Fibroblast of skin of back (primary cell): ENCODE data around the gene OR2AT4.
"Not testable (repeated sequence)": the region's sequence is repeated elsewhere in the genome, so short reads cannot be mapped to it uniquely, and the experiment has no call there.

Source experiments
- DNase-seq: peaks from one replicate; pipeline ENCODE4 v3.0.0-alpha.2; 2013

Gene OR2AT4

DNA sequence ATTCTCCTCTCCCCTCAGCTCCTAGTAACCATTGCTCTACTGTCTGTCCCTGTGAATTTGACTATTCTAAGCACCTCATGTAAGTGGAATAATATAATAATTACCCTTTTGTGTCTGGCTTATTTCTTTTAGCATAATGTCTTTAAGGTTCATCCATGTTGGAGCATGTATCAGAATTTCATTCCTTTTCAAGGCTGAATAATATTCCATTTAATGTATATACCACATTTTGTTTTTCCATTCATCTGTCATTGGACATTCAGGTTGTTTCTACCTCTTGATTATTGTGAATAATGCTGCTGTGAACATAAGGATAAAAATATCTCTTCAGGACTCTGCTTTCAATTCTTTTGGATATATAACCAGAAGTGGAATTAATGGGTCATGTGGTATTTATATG lies 28.1 kb downstream of the OR2AT4 start:
- DNase-seq: no peak

DNA sequence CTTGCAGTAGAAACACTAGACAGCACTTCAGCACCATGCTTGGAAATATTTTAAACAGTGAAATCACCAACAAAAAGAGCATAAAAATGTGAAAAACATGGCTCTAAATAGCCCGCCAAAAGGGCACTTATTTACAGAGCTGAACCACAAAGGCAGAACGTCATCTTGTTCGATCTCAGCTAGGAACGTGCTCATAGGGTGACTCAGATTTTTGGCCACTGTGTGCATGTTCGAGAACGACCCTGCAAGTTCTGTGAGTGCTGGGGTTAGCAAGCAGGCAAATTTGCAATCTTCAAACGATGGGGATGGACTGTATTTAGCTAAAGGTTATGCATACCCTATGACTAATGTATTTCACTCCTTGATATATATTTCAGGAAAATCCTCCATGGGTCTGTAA lies 30.6 kb downstream of the OR2AT4 start:
- no peak for DNase-seq

DNA sequence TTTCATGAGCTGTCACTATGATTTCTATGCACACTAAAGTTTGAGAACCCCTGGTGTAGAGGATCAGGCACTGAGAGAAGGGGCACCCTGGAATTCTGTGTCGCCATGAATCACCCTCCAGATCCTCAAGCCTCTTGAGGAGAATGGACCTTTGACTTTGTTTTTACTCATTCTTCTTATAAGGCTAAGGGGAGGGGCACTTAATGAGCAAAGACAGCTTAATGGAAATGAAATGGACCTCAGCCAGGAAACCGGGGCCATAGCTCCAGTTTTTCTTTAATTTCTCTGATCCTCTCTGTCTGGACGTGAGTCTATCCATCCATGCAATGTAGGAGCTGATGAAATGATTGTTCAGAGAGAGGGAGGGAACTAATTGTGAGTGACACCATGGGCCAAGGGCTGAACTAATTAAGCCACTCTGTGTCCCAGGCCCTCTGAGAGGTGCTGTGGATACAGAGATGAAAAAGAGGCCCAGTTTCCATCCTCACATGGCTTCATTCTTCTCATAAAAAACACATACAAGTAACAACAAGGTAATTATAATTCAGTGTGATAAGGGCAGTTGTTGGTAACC lies 32.8 kb downstream of the OR2AT4 start:
- no peak for DNase-seq

DNA sequence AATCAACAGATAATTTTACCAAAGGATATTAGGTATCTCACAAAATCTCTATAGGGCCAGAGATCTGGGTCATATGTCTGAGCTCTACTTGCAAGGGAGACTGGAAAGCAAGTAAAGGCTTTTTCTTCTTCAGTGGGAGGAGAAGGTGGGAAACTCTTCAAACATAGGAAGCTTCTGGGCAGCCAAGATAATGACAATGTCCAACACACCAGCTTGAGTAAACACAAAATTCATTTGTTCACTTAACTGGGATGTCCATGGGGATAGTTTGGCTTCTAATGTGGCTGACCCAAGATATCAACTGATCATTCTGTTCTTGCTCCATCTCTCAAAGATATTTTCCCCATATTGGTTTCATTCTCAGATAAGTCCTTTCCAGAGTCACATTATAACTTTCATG lies 37.4 kb downstream of the OR2AT4 start:
- DNase-seq: no peak

DNA sequence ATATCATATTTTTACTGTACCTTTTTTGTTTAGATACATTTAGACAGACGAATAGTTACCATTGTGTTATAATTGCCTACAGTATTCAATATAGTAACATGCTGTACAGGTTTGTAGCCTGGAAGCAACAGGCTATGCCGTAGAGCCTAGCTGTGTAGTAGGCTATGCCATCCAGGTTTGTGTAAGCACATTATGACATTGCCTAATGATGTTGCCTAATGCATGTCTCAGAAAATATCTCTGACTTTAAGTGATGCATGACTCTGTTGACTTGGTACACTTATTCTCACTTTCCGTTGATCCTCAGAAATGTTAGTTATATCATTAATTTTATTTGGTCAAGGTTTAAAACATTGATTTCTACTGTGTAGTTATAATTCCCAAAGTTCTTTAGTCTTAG lies 39.9 kb downstream of the OR2AT4 start:
- DNase-seq: no peak

DNA sequence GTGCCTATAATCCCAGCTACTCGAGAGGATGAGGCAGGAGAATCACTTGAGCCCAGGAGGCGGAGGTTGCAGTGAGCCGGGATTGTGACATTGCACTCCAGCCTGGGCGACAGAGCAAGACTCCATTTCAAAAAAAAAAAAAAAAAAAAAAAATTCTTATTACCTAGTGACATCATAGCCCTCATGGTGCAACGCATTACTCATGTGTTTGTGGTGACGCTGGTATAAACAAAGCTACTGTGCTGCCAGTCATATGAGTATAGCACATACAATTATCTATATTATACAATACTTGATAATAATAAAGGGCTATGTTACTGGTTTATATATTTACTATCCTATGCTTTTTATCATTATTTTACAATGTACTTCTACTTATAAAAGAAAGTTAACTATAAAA lies 41.2 kb downstream of the OR2AT4 start:
- no peak for DNase-seq

DNA sequence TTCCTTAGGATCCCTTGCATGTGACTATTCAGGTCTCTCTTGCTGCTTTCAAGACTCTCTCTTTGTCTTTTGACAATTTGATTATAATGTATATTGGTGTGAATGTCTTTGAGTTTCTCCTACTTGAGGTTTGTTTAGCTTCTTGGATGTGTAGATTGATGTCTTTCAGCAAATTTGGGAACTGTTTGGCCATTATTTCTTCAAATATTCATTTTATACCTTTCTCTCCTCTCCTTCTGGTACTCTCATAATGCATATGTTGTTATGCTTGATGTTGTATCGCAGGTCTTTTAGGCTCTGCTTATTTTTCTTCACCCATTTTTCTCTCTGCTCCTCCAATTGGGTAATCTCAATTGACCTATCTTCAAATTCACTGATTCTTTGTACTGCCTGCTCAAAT lies 44.2 kb downstream of the OR2AT4 start:
- no peak for DNase-seq

DNA sequence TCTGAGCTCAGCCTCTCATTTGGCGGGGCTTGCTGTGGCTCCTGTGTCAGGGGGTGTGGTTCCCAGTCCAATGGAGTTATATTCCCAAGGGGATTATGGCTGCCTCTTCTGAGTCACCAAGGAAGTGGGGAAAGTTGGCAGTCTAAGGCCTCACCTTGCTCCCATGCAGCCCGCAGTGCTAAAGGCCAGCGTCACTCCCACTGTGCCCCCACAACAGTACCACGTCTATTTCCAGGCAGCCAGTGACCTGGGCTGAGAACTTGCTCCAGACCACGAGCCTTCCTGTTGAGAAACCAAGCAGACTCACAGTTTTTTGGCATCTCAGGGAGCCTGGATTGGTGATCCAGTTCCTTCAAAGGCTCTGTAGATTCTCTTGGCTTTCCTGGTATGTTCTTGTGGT lies 45.6 kb downstream of the OR2AT4 start:
- no peak for DNase-seq

DNA sequence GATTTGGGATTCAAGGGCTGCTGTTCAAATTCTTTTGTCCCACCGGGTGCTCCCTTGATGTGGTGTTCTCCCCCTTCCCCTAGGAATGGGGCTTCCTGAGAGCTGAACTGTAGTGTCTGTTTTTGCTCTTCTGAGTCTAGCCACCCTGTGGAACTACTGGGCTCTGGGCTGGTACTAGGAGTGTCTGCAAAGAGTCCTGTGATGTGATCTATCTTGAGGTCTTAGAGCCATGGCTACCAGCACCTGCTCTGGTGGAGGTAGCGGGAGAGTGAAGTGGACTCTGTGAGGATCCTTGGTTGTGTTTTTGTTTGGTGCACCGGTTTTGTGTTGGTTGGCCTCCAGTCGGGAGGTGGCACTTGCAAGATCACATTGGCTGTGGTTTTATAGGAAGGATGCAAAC lies 46.2 kb downstream of the OR2AT4 start:
- no peak for DNase-seq

DNA sequence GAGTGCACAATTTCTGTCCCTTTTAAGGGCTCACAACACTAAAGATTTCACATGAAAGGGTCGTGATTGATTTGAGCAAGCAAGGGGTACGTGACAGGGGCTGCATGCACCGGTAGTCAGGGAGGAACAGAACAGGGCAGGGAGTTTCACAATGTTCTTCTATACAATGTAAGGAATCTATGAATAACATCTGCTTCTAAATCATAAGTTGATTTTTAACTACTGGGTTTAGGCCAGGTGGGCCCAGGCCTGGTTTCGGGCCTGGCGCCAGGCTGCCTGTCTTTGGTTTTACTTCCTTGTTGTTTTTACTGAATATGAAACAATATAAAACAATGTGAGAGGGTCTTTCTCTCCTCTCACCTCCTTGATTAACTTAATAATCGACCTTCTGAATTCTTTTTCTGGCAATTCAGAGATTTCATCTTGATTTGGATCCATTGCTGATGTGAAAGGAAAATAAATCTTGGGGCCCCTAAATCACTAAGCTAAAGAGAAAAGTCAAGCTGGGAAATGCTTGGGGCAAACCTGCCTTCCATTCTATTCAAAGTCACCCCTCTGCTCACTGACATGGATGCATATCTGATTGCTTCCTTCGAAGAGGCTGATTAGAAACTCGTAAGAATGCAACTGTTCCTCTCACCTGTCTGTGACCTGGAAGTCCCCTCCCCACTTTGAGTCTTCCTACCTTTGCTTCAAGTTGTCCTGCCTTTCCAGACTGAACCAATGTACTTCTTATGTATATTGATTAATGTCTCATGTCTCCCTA lies 47.0 kb downstream of the OR2AT4 start:
- DNase-seq: not testable (repeated sequence)

DNA sequence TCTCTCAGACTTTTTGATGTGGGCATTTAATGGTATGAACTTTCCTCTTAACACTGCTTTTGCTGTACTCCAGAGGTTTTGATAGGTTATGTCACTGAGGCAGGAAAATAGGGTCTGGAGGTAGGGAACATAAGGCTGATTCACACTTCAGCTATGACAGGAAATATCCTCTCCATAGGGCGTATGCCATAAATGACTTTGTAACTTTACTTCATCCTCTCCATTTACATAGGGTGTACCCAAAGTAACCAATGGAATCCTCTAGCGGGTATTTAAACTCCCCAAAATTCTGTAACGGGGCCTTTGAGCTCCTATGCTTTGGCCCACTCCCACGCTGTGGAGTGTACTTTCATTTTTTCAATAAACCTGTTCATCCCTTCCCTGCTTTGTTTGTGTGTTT lies 49.5 kb downstream of the OR2AT4 start:
- no peak for DNase-seq

DNA sequence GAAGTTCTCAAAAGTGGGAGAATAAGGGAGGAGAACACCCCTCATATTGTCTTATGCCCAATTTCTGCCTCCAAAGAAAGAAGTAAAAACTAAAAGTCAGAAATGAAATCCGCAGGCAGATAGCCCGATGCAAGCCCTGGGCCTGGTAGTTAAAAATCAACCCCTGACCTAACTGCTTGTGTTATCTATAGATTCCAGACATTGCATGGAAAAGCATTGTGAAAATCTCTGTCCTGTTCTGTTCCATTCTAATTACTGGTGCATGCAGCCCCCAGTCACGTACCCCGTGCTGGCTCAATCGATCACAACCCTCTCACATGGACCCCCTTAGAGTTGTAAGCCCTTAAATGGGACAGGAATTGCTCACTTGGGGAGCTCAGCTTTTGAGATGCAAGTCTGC lies 50.0 kb downstream of the OR2AT4 start:
- not testable (repeated sequence) for DNase-seq

DNA sequence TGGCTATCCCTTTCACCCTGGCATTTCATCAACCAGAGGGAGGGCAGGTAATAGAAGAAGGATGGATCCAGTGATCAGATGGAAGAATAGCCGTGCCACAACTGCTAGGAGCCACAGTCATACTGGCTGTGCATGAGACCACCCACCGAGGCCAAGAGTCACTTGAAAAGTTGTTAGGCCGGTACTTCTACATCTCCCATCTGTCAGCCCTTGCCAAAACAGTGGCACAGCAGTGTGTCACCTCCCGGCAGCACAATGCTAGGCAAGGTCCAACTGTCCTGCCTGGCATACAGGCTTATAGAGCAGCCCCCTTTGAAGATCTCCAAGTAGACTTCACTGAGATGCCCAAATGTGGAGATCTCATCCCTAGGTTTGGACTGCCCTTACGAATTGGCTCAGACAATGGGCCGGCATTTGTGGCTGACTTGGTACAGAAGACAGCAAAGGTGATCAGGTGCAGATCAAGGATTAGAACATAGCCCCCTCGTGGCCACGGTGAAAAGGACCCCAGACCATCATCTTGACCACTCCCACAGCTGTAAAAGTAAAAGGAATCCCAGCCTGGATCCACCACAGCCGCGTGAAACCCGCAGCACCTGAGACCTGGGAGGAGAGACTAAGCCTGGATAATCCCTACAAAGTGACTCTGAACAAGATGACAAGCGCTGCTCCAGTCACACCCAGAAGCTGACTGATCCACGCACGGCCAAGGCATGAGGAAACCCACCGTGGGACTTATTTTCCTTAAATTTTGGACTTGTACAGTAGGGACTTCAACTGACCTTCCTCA lies 52.1 kb downstream of the OR2AT4 start:
- DNase-seq: not testable (repeated sequence)

DNA sequence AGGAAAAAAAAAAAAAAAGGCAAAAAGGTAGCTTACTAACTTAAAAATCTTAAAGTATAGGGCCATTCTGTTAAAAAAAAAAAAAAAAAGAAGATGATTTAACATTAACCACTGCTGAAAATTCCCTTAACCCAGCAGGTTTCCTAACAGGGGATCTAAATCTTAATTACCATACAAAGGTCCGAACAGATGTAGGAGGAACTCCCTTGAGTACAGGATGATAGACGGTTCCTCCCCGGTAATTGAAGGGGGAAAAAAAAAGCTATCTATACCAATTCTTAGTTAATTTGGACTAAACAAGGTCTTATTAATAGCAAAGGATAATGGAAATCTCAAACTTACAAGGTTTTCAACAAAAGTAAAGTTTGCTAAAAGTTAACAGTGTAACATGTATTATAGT lies 54.9 kb downstream of the OR2AT4 start:
- not testable (repeated sequence) for DNase-seq

DNA sequence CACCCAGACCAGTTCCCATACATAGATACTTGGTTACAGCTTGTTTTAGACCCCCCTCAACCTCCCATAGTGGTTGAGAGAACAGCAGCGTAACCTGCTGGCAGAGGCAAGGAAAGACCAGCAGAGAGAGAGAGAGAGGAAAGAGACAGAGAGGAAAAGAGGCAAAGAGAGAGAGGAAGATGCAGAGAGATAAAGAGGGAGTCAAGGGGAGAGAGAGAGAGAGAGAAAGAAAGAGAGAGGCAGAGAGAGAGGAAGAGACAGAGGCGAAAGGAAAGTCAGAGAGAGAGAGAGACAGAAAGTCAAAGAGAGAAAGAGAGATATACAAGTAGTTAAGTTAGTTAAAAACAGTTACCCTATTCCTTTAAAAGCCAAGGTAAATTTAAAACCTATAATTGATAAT lies 55.4 kb downstream of the OR2AT4 start:
- no peak for DNase-seq

DNA sequence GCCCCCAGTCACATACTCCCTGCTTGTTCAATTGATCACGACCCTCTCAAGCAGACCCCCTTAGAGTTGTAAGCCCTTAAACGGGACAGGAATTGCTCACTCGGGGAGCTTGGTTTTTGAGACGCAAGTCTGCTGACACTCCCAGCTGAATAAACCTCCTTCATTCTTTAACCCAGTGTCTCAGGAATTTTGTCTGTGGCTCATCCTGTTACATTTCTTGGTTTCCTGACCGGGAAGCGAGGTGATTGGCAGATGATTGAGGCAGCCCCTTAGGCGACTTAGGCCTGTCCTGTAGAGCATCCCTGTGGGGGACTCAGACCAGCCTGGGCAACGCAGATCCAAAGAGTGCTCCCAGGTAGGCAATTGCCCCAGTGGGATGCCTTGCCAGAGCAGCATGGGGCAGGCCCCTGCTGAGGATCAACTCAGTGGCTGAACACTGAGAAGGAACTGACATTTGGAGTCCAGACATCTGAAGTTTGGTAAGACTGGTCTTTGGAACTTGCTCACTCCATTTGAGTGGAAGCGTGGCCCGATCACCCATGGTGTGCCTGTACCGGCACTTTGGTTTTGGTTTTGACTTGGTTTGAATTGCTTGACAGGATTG lies 56.4 kb downstream of the OR2AT4 start:
- no peak for DNase-seq

DNA sequence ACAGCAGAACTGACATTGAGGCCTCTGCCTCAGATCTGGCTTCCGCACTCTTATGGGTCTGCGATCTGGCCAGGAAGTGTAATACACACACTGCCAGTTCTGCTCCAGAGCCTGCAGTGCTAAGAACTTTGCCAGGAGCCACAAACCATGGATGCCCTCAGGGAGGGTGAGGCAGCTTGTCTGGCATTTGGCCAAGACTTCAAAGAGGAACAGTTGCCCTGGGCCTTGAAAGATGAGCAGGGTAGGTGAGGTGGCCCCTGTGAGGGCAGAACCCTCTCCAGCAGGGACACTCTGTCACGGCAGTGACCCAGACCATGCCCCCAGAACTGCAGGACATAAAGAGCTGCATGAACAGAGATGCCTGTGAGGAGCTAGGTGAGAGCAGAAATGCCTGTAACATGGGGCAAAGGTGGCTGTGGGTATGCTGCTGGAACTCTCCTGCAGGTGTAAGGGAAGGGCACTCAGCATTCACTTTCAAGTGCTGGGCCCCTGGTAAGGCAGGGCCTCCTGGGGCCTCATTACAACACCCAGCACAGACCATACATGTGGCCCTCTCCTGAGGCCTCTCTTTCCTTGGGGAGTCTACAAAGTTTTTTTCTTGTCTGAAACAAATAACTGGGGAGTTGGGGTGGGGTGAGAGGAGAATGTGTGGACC lies 60.6 kb downstream of the OR2AT4 start:
- DNase-seq: no peak

DNA sequence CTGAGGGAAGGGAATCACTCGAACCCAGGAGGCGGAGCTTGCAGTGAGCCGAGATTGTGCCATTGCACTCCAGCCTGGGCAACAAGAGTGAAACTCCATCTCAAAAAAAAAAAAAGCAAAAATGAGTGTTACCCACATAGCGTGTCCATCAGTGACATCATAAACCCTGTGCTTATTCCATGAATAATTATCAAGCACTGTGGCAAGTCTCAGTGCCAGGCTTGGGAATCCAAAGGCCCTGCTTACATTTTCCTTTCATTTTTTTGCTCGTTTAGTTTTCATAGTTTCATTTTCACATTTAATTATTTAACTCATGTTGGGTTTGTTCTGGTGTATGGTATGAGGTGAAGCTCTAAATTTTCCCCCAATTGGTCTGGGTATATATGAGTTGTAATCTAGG lies 61.4 kb downstream of the OR2AT4 start:
- no peak for DNase-seq

DNA sequence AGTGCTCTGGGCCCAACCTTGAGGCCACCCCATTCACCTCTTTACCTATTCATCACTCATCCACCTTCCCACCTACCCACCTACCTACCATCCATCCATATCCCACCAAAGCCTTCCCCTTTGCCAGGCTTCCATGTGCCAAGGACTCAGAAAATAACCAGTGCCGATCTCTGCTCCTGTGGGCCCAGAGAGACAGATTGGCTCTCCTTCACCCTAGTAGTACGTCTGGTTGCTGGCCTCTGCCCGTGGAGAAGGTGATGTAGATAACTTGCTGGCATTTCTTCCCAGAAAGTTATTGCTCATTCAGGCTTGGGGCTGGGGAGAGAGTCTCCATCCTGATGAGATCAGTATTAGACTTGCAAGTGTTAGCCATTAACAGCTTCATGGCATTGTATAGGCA lies 62.8 kb downstream of the OR2AT4 start:
- no peak for DNase-seq

DNA sequence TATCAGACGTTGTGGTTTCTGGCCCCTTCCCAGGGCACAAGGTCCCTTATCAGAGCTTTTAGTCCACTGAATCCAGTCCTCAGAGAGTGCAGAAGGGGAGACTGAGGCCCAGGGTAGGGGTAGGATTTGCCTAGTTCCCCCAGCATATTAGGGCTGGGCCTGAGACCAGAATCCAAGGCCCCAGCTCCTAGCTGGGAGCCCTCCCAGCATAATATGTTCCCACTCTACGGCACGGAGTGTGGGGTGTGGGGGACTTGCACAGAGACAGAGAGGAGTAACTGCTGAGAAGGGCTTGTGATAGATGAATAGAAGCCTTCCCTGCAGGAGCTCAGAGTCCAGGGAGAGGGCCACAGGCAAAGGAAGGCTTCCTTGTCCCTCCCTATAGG lies 64.1 kb downstream of the OR2AT4 start:
- DNase-seq: no peak

DNA sequence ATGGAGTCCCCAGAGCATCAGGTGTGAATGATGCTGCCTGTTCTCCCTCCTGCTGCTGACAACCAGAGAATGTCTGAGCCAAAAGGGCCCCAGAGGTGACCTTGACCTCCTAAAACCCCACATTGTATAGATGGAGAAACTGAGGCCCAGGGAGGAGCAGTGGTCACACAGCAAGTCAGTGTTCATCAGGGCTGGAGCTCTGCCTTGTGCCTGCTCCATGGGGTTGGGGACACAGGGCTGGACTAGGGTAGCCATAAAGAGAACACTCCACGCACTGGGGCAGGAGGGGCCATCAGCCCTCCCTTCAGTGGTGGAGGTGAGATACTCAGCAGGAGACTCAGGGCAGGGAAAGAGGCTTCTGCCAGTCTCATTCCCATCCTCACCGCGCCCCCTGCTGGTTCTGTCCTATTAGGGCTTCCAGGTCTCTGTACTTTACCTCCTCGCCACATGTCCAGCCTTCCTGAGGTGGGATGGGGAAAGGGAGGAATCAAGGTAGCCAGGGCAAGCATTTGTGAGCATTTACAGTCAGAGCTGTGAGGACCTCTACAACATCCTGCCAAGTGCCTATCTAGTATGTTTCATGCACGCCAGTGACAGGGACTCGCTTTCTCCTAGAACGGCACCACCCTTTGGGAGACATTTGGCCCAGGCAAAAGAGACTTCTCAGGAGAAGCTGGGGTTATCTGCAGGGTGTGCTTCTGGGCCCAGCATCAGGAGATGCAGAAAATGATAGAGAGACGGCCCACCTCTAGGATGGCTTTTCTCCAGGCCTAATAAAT lies 64.7 kb downstream of the OR2AT4 start:
- DNase-seq: peak; percentile 59
